DMS53 treated with DMSO at 0.1 percent for 48 hours (cell line): ENCODE data around the gene IFT57.

Experiments used
- DNase-seq: peaks from one replicate; lab custom pipeline; 2025; ENCODE audit not compliant: unreplicated experiment; lab: John Stamatoyannopoulos, UW

The IFT57 gene

GRCh38 chr3:108221393-108221792, 831 bp downstream of the IFT57 start:
- DNase-seq, result no peak

DNA sequence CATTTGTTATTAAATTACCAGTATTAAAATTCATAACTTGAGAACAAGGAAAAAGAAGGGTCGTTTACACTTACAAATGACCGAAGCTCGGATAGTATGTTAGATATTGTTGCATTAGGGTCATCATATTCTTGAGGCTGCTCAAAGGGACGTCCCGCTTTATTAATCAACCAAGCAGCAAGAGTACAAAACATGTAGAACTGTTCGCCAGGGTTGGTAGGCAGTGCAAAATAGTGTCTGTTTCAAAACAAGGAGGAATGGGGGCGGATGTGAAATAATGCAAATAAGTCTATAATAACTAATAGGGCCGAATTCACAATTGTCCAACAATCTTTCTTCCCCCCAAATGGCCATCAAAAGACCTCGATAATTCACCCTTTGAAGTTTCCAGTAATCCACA, 2.9 kb downstream of the IFT57 start:
- DNase-seq, result no peak

GRCh38 chr3:108218811-108219210, 3.4 kb downstream of the IFT57 start:
- DNase-seq, result no peak

GRCh38 chr3:108215871-108216270, 6.4 kb downstream of the IFT57 start:
- DNase-seq, result no peak

DNA sequence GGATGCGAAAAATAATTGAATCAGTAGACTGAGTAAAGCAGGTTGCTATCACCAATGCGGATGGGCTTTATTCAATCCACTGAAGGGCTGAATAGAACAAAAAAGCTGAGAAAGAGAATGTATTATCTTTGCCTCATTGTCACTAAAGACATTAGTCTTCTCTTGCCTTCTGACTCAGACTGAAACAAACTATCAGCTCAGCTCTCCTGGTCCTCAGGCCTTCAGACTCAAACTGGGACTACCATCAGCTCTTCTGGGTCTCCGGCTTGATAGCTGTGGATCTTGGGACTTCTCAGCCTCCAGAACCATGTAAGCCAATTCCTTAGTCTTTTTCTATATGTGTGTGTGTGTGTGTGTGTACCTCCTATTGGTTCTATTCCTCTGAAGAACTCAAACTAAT, 12.6 kb downstream of the IFT57 start:
- DNase-seq, result no peak

GRCh38 chr3:108208831-108209230, 13.4 kb downstream of the IFT57 start:
- no peak for DNase-seq

- DNase-seq, result no peak
Measured at GRCh38 chr3:108202834-108203233, 19.4 kb downstream of the IFT57 start.

- DNase-seq, result no peak
Measured at GRCh38 chr3:108202080-108202479, 20.1 kb downstream of the IFT57 start.

GRCh38 chr3:108201258-108201657, 21.0 kb downstream of the IFT57 start:
- DNase-seq, result no peak

GRCh38 chr3:108200578-108200977, 21.6 kb downstream of the IFT57 start:
- DNase-seq, result no peak

DNA sequence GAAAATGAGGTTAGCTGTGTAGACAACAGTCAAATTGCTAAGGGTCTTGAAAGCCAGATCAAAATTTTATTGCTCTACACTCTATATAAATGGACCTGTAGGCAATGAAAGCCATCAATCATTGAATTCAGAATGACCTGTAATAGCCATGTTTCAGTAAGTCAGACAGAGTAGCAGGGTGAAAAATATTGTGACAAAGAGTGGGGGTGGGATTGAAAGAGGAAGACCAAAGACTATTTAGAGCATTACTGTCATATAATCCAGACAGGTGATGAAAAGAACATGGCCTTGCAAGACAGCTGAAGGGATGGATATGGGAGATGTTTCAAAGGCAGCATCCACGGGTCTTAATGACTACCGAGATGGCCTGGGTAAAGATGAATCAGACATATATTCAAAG, 22.2 kb downstream of the IFT57 start:
- DNase-seq, result no peak

- DNase-seq, result no peak
Measured at GRCh38 chr3:108191394-108191793, 30.8 kb downstream of the IFT57 start.

DNA sequence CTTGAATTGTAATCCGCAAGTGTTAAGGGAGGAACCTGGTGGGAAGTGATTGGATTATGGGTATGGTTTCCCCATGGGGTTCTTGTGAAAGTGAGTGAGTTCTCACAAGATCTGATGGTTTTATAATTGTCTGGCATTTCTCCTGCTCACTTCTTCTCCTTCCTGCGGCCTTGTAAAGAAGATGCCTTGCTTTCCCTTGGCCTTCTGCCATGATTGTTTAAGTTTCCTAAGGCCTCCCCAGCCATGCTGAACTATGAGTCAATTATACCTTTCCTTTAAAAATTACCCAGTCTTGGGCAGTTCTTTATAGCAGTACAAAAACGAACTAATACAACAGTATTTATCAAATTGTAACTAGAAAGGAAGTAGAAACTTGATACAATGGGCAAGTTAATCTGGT, 31.9 kb downstream of the IFT57 start:
- DNase-seq, result no peak

GRCh38 chr3:108189440-108189839, 32.8 kb downstream of the IFT57 start:
- DNase-seq, result no peak

- no peak for DNase-seq
Measured at GRCh38 chr3:108185536-108185935, 36.7 kb downstream of the IFT57 start.

DNA sequence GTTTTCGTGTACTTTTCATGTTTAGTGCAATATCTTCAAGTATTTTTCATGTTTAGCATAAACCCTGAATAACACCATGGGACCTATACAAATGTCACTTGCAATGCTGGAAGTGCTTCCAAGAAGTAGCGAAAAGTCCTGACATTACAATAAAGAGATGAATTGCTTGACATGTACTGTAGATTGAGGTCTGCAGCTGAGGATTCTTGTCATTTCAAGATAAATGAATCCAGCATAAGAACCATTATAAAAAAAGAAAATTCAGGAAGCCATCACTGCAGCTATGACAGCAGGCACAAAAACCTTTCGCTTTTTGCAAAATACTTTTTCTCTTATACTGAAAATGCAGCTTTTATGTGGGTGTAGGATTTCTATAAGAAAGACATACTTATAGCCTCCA, 37.4 kb downstream of the IFT57 start:
- no peak for DNase-seq

GRCh38 chr3:108183971-108184370, 38.3 kb downstream of the IFT57 start:
- DNase-seq, result no peak

- DNase-seq, result no peak
Measured at GRCh38 chr3:108183181-108183580, 39.0 kb downstream of the IFT57 start.

DNA sequence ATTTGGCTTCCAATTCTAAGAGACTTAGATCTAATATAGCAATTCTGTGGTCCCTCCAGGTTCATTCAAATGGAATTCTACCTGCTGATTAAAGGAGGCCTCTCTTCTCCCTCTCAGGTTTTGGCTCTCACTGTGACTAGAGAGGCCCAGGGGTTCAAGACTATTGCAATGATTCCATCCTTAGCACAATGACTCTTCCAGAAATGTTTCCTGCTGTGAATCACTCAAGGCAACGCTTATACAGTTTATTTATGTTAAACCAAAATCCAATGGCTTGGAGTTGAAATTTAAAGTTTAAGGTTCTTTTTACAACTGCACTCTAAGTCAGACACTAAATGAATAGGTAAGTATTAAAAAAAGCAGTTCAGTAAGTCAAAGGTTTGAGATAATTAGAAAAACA, 39.9 kb downstream of the IFT57 start:
- DNase-seq, result no peak

DNA sequence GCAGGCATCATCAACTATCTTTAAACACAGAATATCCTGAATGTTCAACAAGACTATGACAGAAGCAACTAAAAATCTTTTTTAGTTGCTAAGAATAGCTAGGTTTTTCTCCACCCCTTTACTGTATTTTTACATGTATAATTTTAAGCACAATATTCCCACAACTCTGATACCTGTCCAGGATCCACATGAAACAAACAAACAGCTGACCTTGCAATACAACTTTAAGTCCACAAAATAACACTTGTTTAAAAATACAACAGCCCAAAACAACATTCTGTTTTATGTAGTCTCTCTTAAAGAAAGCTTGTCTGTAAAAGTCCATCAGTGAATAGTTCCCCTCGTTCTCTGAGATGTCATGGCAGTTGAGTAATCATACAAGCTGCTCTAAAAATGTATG, 41.1 kb downstream of the IFT57 start:
- no peak for DNase-seq

GRCh38 chr3:108180194-108180593, 42.0 kb downstream of the IFT57 start:
- no peak for DNase-seq

GRCh38 chr3:108178676-108179075, 43.5 kb downstream of the IFT57 start:
- DNase-seq, result no peak

- no peak for DNase-seq
Measured at GRCh38 chr3:108177536-108177935, 44.7 kb downstream of the IFT57 start.

GRCh38 chr3:108175352-108175751, 46.9 kb downstream of the IFT57 start:
- DNase-seq, result no peak
